DND-41 (cell line): Measurements from ENCODE around the gene SLC29A4.

Experiments
- ATAC-seq: fragments of 200-7000 bp; cut with Tn5 transposase; 3 replicates; pipeline ENCODE4 v1.9.1; 2021; ENCODE audit warnings: low read depth; ENCODE audit not compliant: insufficient read depth
- DNase-seq: peaks from one replicate; pipeline ENCODE4 v3.0.0-alpha.2; 2020
- H2AFZ ChIP-seq: 2 replicates; pipeline ENCODE4 v1.6.0; 2012; ENCODE audit warnings: low read depth, low read length
- H3K27ac ChIP-seq: 2 replicates; pipeline ENCODE4 v1.5.1; 2012; ENCODE audit warnings: low read length, inconsistent platforms
- H3K27me3 ChIP-seq: fragments of 200-600 bp; sonication (generic); 2 replicates; pipeline ENCODE4 v1.6.0; 2012; ENCODE audit warnings: low read length, mild to moderate bottlenecking, inconsistent platforms; ENCODE audit not compliant: insufficient read depth, poor library complexity
- H3K36me3 ChIP-seq: 2 replicates; pipeline ENCODE4 v1.5.1; 2012; ENCODE audit warnings: low read length, inconsistent platforms; ENCODE audit not compliant: insufficient read depth
- H3K4me1 ChIP-seq: 2 replicates; pipeline ENCODE4 v1.5.1; 2012; ENCODE audit warnings: mild to moderate bottlenecking, low read length; ENCODE audit not compliant: insufficient read depth
- H3K4me2 ChIP-seq: 2 replicates; pipeline ENCODE4 v1.6.0; 2012; ENCODE audit warnings: mild to moderate bottlenecking, moderate library complexity, low read length, inconsistent platforms; ENCODE audit not compliant: insufficient read depth
- H3K4me3 ChIP-seq, 2 experiments: fragments of 200-600 bp in 1 of 2; shearing (Covaris generic) in 1 of 2; 2 replicates each; pipeline ENCODE4 v1.5.1; 2012 to 2016; ENCODE audit warnings: inconsistent platforms in 2 of 2, low read length in 2 of 2, mild to moderate bottlenecking in 2 of 2, low read depth in 1 of 2, moderate library complexity in 1 of 2
- H3K79me2 ChIP-seq: 2 replicates; pipeline ENCODE4 v1.6.0; 2012; ENCODE audit warnings: low read length, inconsistent platforms; ENCODE audit not compliant: insufficient read depth
- H3K9ac ChIP-seq: 2 replicates; pipeline ENCODE4 v1.6.0; 2012; ENCODE audit warnings: low read depth, mild to moderate bottlenecking, inconsistent platforms, low read length, moderate library complexity
- H3K9me3 ChIP-seq: 2 replicates; pipeline ENCODE4 v1.5.1; 2012; ENCODE audit warnings: low read length, moderate library complexity, mild to moderate bottlenecking, inconsistent platforms; ENCODE audit not compliant: insufficient read depth, severe bottlenecking
- H4K20me1 ChIP-seq: 2 replicates; pipeline ENCODE4 v1.6.0; 2012; ENCODE audit warnings: low read length; ENCODE audit not compliant: insufficient read depth
- EZH2 ChIP-seq: IDR thresholded peaks from 3 replicates; pipeline ENCODE4 v1.6.1; 2012; ENCODE audit warnings: borderline replicate concordance, low read depth, mild to moderate bottlenecking, moderate library complexity, low read length, inconsistent platforms; ENCODE audit not compliant: severe bottlenecking
- TF ChIP-seq, protein P1 (sequence below): IDR thresholded peaks from 2 replicates; pipeline ENCODE4 v1.5.1; 2012; ENCODE audit warnings: borderline replicate concordance, low read length, moderate library complexity, mild to moderate bottlenecking; ENCODE audit not compliant: poor library complexity, severe bottlenecking; ENCODE audit errors: extremely low read depth

The SLC29A4 gene

DNA sequence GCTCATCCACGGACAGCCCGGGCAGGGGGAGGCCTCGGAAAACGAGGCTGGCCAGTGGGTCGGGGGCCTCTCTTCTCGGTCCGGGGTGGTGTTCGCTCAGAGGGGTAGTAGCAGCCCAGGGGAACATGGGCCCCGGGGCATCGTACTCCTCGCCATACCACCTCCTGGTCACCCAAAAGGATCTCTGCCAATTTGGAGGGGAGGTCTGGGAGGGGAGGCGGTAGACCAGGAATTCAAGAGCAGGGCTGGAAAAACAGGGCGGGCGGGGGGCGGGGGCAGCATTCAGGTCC is 67.4 kb downstream of the SLC29A4 start:
- Histone ChIP-seq H3K9me3 (peaks cover 4% of the 10 kb centered on the region), H3K9ac (no peak overlapping the region), H3K27me3 (no peaks in the 10 kb centered on the region), H3K4me3 (no peak overlapping the region), H2AFZ (no peak overlapping the region), H4K20me1 (peaks cover 37% of the 10 kb centered on the region), H3K4me2 (no peak overlapping the region), H3K4me1 (no peaks in the 10 kb centered on the region), H3K27ac (no peak overlapping the region), H3K79me2 (peaks cover 31% of the 10 kb centered on the region), H3K36me3 (peaks cover 76% of the 10 kb centered on the region)
- ATAC-seq = no peak
- TF ChIP-seq, protein P1, sequence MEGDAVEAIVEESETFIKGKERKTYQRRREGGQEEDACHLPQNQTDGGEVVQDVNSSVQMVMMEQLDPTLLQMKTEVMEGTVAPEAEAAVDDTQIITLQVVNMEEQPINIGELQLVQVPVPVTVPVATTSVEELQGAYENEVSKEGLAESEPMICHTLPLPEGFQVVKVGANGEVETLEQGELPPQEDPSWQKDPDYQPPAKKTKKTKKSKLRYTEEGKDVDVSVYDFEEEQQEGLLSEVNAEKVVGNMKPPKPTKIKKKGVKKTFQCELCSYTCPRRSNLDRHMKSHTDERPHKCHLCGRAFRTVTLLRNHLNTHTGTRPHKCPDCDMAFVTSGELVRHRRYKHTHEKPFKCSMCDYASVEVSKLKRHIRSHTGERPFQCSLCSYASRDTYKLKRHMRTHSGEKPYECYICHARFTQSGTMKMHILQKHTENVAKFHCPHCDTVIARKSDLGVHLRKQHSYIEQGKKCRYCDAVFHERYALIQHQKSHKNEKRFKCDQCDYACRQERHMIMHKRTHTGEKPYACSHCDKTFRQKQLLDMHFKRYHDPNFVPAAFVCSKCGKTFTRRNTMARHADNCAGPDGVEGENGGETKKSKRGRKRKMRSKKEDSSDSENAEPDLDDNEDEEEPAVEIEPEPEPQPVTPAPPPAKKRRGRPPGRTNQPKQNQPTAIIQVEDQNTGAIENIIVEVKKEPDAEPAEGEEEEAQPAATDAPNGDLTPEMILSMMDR = no peak
- no peak for TF ChIP-seq EZH2
- DNase-seq = no peak

DNA sequence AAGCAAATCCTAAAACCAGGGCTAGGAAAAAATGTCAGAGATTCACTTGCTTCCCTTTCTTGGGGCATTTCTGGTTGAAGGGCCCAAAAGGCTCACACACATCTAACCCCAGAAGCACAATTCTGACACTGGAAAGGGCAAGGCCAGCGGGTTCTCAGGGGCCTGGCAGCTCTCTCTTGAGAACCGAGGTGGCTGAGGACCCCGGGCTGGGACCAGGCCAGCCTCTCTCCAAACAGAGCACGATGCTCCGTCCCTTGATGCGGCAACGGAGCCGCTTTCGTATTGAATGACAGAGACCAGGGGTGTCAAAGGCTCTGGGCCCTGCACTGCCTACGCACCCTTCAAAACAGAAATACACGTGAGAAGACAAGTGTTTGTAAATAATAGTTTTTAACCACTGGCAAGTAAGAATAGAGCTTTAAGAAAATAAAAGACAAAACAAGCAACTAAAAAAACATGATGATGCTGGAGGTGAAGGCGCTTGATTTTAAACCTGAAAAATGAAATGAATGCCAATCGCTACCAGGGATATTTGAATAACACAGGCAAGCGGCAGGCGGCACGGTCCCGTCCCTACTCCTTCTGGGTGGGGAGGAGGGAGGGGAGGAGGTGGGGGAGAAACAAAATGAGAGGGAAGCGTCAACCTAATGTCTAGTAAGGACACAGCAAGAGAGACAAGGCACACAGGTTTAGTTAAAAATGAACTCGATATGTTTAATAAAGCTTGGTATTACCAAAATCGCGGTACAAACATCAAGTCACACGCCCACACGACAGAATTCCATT is 68.0 kb downstream of the SLC29A4 start:
- ATAC-seq = no peak
- peaks cover 38% of the 10 kb centered on the region for H3K79me2 ChIP-seq
- H4K20me1 ChIP-seq = peaks cover 38% of the 10 kb centered on the region
- H3K36me3 ChIP-seq = peaks cover 76% of the 10 kb centered on the region
- no peaks in the 10 kb centered on the region for H3K4me1 ChIP-seq
- no peak overlapping the region for H2AFZ ChIP-seq
- no peaks in the 10 kb centered on the region for H3K27me3 ChIP-seq
- H3K9me3 ChIP-seq = peaks cover 2% of the 10 kb centered on the region
- no peak overlapping the region for H3K4me2 ChIP-seq
- H3K4me3 ChIP-seq = no peak overlapping the region
- H3K9ac ChIP-seq = no peak overlapping the region
- H3K27ac ChIP-seq = no peak overlapping the region
- TF ChIP-seq, protein P1 = no peak
- no peak for DNase-seq

DNA sequence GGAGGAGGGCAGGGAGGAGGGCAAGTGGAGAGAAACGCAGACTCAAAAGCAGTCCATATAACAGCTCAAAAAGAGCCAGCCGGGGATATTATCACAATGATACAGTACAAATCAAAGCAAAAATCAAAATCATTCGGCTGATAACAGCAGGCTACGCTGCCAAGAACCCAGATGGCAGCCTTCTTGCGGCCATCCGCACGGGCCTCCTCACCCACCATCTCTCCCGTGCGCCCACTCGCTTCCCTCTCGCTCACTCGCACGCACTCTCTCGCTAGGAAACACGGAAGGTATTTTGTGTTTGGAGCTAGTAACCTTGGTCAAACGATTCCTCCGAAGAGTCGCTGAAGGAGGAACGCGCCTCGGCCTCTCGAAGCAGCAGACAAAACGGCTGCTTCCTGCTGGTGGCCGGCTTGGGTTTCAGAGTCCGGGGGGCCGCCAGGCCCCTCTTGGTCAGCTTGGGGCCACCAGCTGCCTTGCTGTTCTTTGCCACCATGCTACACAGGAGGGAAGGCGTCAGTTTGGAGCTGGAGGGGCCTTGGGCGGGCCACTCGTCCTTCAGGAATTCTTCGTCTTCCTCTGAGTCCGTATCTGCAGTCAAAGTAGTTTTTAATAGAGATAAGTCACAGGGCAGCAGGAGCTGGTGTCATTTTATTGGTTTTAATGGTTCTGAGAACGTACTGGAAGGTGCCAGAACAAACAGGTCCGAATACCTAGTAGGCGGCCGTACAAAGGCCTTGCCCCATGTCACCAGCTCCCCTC is 68.9 kb downstream of the SLC29A4 start:
- H3K9me3 ChIP-seq = no peaks in the 10 kb centered on the region
- no peaks in the 10 kb centered on the region for H3K4me1 ChIP-seq
- H3K27ac ChIP-seq = no peak overlapping the region; the same call in 1 of the 2 replicates
- ATAC-seq (no peak), DNase-seq (no peak)
- H3K4me3 ChIP-seq = no peak overlapping the region
- no peaks in the 10 kb centered on the region for H3K27me3 ChIP-seq
- no peak for TF ChIP-seq EZH2
- TF ChIP-seq, protein P1 = no peak
- H3K4me2 ChIP-seq = no peak overlapping the region
- H4K20me1 ChIP-seq = peaks cover 41% of the 10 kb centered on the region
- H3K79me2 ChIP-seq = peaks cover 42% of the 10 kb centered on the region
- no peak overlapping the region for H3K9ac ChIP-seq
- H2AFZ ChIP-seq = no peak overlapping the region
- peaks cover 78% of the 10 kb centered on the region for H3K36me3 ChIP-seq
